T-cell (primary cell): ENCODE results near the gene NTHL1. TPM values are rescaled to one million over a fixed set of nuclear protein-coding genes. Genes with fewer than 3 reads are reported as not detected.

ENCODE experiments used
- ATAC-seq, 4 experiments: fragments of 200-7000 bp in 3 of 4; fragments of 150-1000 bp in 1 of 4; cut with Tn5 transposase; replicated peaks in 1 of 4; 1 replicate in 3 of 4; 2 replicates in 1 of 4; pipeline ENCODE4 v1.10.0; 2021; ENCODE audit warnings: moderate library complexity in 3 of 4, mild to moderate bottlenecking in 2 of 4, moderate number of reproducible peaks in 1 of 4
- CTCF ChIA-PET, 2 donors: fragments of 300-600 bp; sonication (Branson Sonifier 250); formaldehyde crosslinking; loops; one replicate each; lab custom pipeline; 2022; ENCODE audit warnings: antibody characterized with exemption in 2 of 2; lab: Charles Lee
- POLR2A ChIA-PET, 2 donors: fragments of 300-600 bp; sonication (Branson Sonifier 250); formaldehyde crosslinking; loops; one replicate each; lab custom pipeline; 2022; ENCODE audit warnings: antibody characterized with exemption in 2 of 2; lab: Charles Lee
- DNase-seq, 35 experiments: peaks; one replicate each; pipeline versions ENCODE4 v3.0.0 to v3.0.0-alpha.2; 2013 to 2023
- H3K27ac ChIP-seq: one replicate; pipeline ENCODE4 v1.5.1; 2013; ENCODE audit warnings: low read length
- H3K27me3 ChIP-seq, 2 experiments: replicated peaks in 1 of 2; 1 replicate in 1 of 2; 2 replicates in 1 of 2; pipeline versions ENCODE4 v1.6.1 to v1.7.0; 2013; ENCODE audit warnings: low read length in 1 of 2, mixed read lengths in 1 of 2; ENCODE audit not compliant: control insufficient read depth in 2 of 2, insufficient read depth in 2 of 2; ENCODE audit errors: extremely low read depth in 1 of 2
- H3K36me3 ChIP-seq, 2 donors: 1 replicate in 1 of 2; 2 replicates in 1 of 2; pipeline versions ENCODE4 v1.6.1 to v1.7.0; 2013; ENCODE audit warnings: low read length in 1 of 2; ENCODE audit not compliant: control insufficient read depth in 2 of 2, insufficient read depth in 1 of 2; ENCODE audit errors: extremely low read depth in 1 of 2
- H3K4me1 ChIP-seq, 2 experiments: 1 replicate in 1 of 2; 2 replicates in 1 of 2; pipeline versions ENCODE4 v1.6.1 to v1.7.0; 2013; ENCODE audit warnings: low read length in 2 of 2, mixed read lengths in 1 of 2; ENCODE audit not compliant: insufficient read depth in 2 of 2, control insufficient read depth in 1 of 2; ENCODE audit errors: extremely low read depth in 1 of 2
- H3K4me3 ChIP-seq, 2 donors: 1 replicate in 1 of 2; 2 replicates in 1 of 2; pipeline versions ENCODE4 v1.5.1 to v1.7.0; 2013; ENCODE audit warnings: mild to moderate bottlenecking in 2 of 2, low read length in 1 of 2, moderate library complexity in 1 of 2; ENCODE audit not compliant: control insufficient read depth in 1 of 2; ENCODE audit errors: extremely low read depth in 1 of 2
- H3K9me3 ChIP-seq: 2 replicates; pipeline ENCODE4 v1.7.0; 2013
- H3K27ac Mint-ChIP-seq, 2 donors: one replicate each; pipeline ENCODE4 v1.8.0; 2020 to 2021; ENCODE audit warnings: mild to moderate bottlenecking in 2 of 2, mixed read lengths in 2 of 2
- H3K27me3 Mint-ChIP-seq, 2 donors: one replicate each; pipeline ENCODE4 v1.8.0; 2021 to 2022; ENCODE audit warnings: mixed read lengths in 2 of 2
- H3K36me3 Mint-ChIP-seq: one replicate; pipeline ENCODE4 v1.8.0; 2021; ENCODE audit warnings: mixed read lengths
- H3K4me1 Mint-ChIP-seq, 3 donors: one replicate each; pipeline ENCODE4 v1.8.0; 2020 to 2022; ENCODE audit warnings: mixed read lengths in 3 of 3, mild to moderate bottlenecking in 1 of 3
- H3K4me3 Mint-ChIP-seq, 3 donors: one replicate each; pipeline ENCODE4 v1.8.0; 2020 to 2022; ENCODE audit warnings: mild to moderate bottlenecking in 3 of 3, mixed read lengths in 3 of 3, moderate library complexity in 3 of 3
- H3K9me3 Mint-ChIP-seq, 3 donors: one replicate each; pipeline ENCODE4 v1.8.0; 2020 to 2022; ENCODE audit warnings: mixed read lengths in 3 of 3
- WGBS: methylation state at CpG from one replicate; pipeline ENCODE4 v1.1.5; 2013; ENCODE audit warnings: missing lambda C conversion rate; ENCODE audit not compliant: insufficient coverage; 5-methylcytosine and 5-hydroxymethylcytosine counted together
- total RNA-seq, 35 experiments: library from RNA in 6 of 35; stranded (reverse) in 6 of 35; fragments of 120-200 nt in 1 of 35; gene quantifications; one replicate each; pipeline versions ENCODE4 v1.2.1 to v1.2.4 and lab custom pipeline; 2013 to 2026

Gene NTHL1
- total RNA-seq, 5 donors from 2014 or later (not counting 1 experiment from before 2014, with no cell fraction given) = 5.8 to 24.1 (median 18.3) TPM

- H3K9me3 ChIP-seq = no peaks in the 10 kb centered on the region
- CTCF ChIA-PET = no interaction called here
- peak within 1 kb of the TSS in 1 of 2 donors; percentile 22 for H3K27ac Mint-ChIP-seq
- H3K4me1 Mint-ChIP-seq = peaks cover 13 to 26% (median 14%) of the 10 kb centered on the region in 3 donors
- H3K27me3 Mint-ChIP-seq = peaks cover 7 to 13% of the 10 kb centered on the region in 2 donors
- POLR2A ChIA-PET = interaction anchor here in 1 of 2 donors (0.6 kb wide), 2 partner anchors 129 to 489 kb away, joined by 3 to 6 read pairs; partner anchors contain the start of gene TRAF7
- H3K4me1 ChIP-seq = peaks cover 2 to 41% of the 10 kb centered on the region in 2 experiments
- 12% methylated on average over 47 of the region's 59 CpGs for WGBS
- H3K9me3 Mint-ChIP-seq = no peaks in the 10 kb centered on the region
- H3K27me3 ChIP-seq = peaks cover 0 to 44% of the 10 kb centered on the region in 2 experiments
- H3K4me3 ChIP-seq = peak within 1 kb of the TSS; percentile 23 to 55
- H3K36me3 Mint-ChIP-seq = no peaks in the 10 kb centered on the region
- no peak within 1 kb of the TSS for H3K27ac ChIP-seq
- peak in 4 of 35 experiments; percentile 29 to 60 (median 35) for DNase-seq
- H3K4me3 Mint-ChIP-seq = peak within 1 kb of the TSS; percentile 70 to 75 (median 72)
- H3K36me3 ChIP-seq = no peaks in the 10 kb centered on the region
- ATAC-seq = peak; percentile 41 to 48 (median 45)
These were observed 21.1 kb downstream of the NTHL1 start, which contains the start of gene NHERF2 for GRCh38 chr16:2026461-2027023. Gene NHERF2 (plus strand): TSS chr16:2026902. CDS start chr16:2027006, 104 bp downstream.

GRCh38 chr16:2025878-2026460, 21.7 kb downstream of the NTHL1 start:
- WGBS = 96% methylated on average over 15 of the region's 16 CpGs
- Mint-ChIP-seq H3K9me3 (no peaks in the 10 kb centered on the region), H3K27me3 (peaks cover 8 to 19% of the 10 kb centered on the region in 2 donors), H3K27ac (no peak overlapping the region), H3K4me3 (peak overlapping the region; percentile 56 to 72 (median 63)), H3K36me3 (no peaks in the 10 kb centered on the region), H3K4me1 (peaks cover 13 to 26% (median 14%) of the 10 kb centered on the region in 3 donors)
- Histone ChIP-seq H3K27me3 (peaks cover 0 to 44% of the 10 kb centered on the region in 2 experiments), H3K36me3 (no peaks in the 10 kb centered on the region), H3K4me3 (peak overlapping the region in 1 of 2 donors; percentile 46), H3K4me1 (peaks cover 2 to 41% of the 10 kb centered on the region in 2 experiments), H3K27ac (no peak overlapping the region), H3K9me3 (no peaks in the 10 kb centered on the region)
- POLR2A ChIA-PET = interaction anchor here in 1 of 2 donors (0.6 kb wide), 1 partner anchor 129 kb away, joined by 3 read pairs; the partner anchor contains the start of gene TRAF7
- no peak for ATAC-seq
- CTCF ChIA-PET = no interaction called here
- DNase-seq = no peak

GRCh38 chr16:2025251-2025650, 22.4 kb downstream of the NTHL1 start:
- peak overlapping the region; percentile 36 to 72 (median 51) for H3K4me3 Mint-ChIP-seq
- peaks cover 13 to 30% (median 16%) of the 10 kb centered on the region in 3 donors for H3K4me1 Mint-ChIP-seq
- H3K27ac Mint-ChIP-seq = peak overlapping the region in 1 of 2 donors; percentile 27
- DNase-seq (no peak), ATAC-seq (no peak)
- Histone ChIP-seq H3K27ac (no peak overlapping the region), H3K4me3 (no peak overlapping the region), H3K4me1 (peaks cover 2 to 47% of the 10 kb centered on the region in 2 experiments), H3K27me3 (peaks cover 0 to 51% of the 10 kb centered on the region in 2 experiments), H3K9me3 (no peaks in the 10 kb centered on the region), H3K36me3 (no peaks in the 10 kb centered on the region)
- peaks cover 8 to 24% of the 10 kb centered on the region in 2 donors for H3K27me3 Mint-ChIP-seq
- H3K9me3 Mint-ChIP-seq = no peaks in the 10 kb centered on the region
- ChIA-PET CTCF (no interaction called here), POLR2A (no interaction called here)
- WGBS = 97% methylated on average over 10 of the region's 14 CpGs
- no peaks in the 10 kb centered on the region for H3K36me3 Mint-ChIP-seq

GRCh38 chr16:2024032-2024420, 23.6 kb downstream of the NTHL1 start:
- H3K27me3 Mint-ChIP-seq = peaks cover 8 to 26% of the 10 kb centered on the region in 2 donors
- peaks cover 0 to 61% of the 10 kb centered on the region in 2 experiments for H3K27me3 ChIP-seq
- ATAC-seq (no peak), DNase-seq (no peak)
- H3K4me1 Mint-ChIP-seq = peaks cover 13 to 30% (median 16%) of the 10 kb centered on the region in 3 donors
- H3K9me3 ChIP-seq = no peaks in the 10 kb centered on the region
- WGBS = 90% methylated on average over 12 of the region's 12 CpGs
- H3K4me3 Mint-ChIP-seq = peak overlapping the region in 1 of 3 donors; percentile 32
- no peaks in the 10 kb centered on the region for H3K36me3 ChIP-seq
- H3K27ac ChIP-seq = no peak overlapping the region
- POLR2A ChIA-PET = no interaction called here
- no peak overlapping the region for H3K4me3 ChIP-seq
- H3K4me1 ChIP-seq = peaks cover 2 to 50% of the 10 kb centered on the region in 2 experiments
- CTCF ChIA-PET = interaction anchor here in 1 of 2 donors (0.8 to 1.0 kb wide), 2 partner anchors 117 to 129 kb away, joined by 3 read pairs; no protein-coding TSS in a partner anchor
- H3K36me3 Mint-ChIP-seq = no peaks in the 10 kb centered on the region
- H3K9me3 Mint-ChIP-seq = no peaks in the 10 kb centered on the region
- peak overlapping the region in 1 of 2 donors; percentile 52 for H3K27ac Mint-ChIP-seq

- ATAC-seq (peak; percentile 80 to 91 (median 84)), DNase-seq (peak; percentile 82 to 99 (median 92))
- peak overlapping the region; percentile 77 to 83 for H3K27ac Mint-ChIP-seq
- Histone ChIP-seq H3K27me3 (peaks cover 0 to 67% of the 10 kb centered on the region in 2 experiments), H3K4me1 (peaks cover 2 to 50% of the 10 kb centered on the region in 2 experiments), H3K4me3 (peak overlapping the region; percentile 35 to 40), H3K36me3 (no peaks in the 10 kb centered on the region), H3K9me3 (no peaks in the 10 kb centered on the region), H3K27ac (peak overlapping the region; percentile 72)
- CTCF ChIA-PET = interaction anchor here (0.6 to 1.5 kb wide), 9 partner anchors 19 to 1914 kb away, joined by 3 to 9 read pairs (median 3); partner anchors contain the start of genes PKD1 (in 1 of the 2) and TRAF7 (in 1 of the 2)
- H3K9me3 Mint-ChIP-seq = no peaks in the 10 kb centered on the region
- H3K4me1 Mint-ChIP-seq = peaks cover 13 to 32% (median 16%) of the 10 kb centered on the region in 3 donors
- peak overlapping the region; percentile 48 to 71 (median 66) for H3K4me3 Mint-ChIP-seq
- 16% methylated on average over 40 of the region's 53 CpGs for WGBS
- H3K27me3 Mint-ChIP-seq = peaks cover 11 to 31% of the 10 kb centered on the region in 2 donors
- POLR2A ChIA-PET = no interaction called here
- no peaks in the 10 kb centered on the region for H3K36me3 Mint-ChIP-seq
These were observed 24.3 kb downstream of the NTHL1 start for GRCh38 chr16:2023092-2024031.
